OCI-M1 (cell line): ENCODE results near the gene FRMD3.

Experiments
- DNase-seq: peaks from one replicate; lab custom pipeline; 2025; lab: John Stamatoyannopoulos, UW

Gene FRMD3

DNA sequence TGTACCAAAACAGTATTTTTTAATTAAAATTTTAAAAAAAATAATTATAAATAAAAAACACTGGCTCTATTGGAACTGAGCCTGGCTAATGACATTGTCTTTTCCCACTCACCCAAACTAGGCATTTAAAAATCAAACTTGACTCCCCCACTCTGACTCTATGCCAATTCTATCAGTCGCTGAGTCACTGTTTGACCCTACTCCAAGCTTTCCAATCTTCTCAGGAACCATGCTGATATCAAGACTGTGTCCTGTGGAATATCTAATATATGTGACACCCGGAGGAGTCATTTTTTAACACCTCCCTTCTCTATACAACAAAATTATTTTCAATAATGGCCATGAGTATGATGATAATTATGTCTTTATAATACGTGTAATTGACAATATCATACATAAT lies 303.7 kb downstream of the FRMD3 start:
- DNase-seq, result no peak

DNA sequence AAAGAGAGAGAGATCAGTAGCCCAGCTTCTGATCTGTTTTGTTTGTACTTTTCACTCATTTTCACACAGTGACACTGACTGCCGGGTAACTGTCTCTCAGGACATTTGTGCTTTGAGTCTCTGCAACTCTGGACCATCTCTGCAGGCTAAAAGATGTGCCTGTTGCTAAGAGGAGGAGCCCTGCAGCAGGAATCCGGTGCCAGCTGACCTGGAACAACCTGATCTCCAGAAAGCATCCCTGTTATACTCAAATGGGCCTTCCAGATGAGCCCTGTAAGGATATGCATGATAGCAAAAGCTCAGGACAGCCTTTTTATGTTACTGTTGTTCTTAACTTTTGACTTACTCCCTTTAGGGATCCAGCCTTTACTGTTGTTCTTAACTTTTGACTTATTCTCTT lies 304.6 kb downstream of the FRMD3 start:
- DNase-seq, result no peak

DNA sequence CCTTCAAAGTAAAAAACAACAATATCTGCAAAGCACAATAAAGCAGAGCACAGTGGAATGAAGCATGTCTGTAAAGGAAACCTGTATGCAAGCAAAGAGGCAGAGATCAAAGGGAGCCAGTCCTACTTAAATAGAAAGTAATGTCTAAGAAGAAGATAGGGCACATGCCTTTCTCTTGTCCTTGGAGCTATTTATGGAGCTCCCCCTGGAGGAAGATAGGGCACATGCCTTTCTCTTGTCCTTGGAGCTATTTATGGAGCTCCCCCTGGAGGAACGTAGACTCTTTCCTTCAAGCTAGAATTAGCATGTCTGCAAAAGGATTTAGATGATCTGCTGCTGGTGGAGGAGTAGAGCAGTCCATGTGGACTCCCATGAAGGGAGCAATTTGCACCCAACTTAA lies 307.2 kb downstream of the FRMD3 start:
- DNase-seq, result peak; percentile 77

DNA sequence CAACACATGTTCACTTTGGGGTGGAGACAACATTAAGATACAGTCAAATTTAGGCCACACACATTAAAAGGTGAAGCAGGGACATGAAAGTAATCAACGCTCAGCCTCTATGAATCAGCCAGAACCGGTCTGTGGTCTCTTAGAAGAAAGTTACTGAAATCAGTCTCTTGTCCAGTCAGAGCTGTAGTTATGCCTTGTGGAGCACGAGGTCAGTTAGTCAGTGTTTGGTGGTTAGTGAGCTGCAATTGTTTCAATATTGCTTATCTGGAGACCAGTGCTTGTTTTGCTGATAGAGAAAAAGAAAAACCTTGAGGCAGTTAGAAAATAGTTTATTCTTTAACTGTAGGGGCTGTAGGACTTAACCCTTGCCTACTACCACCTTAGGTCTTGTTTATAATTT lies 317.5 kb downstream of the FRMD3 start:
- DNase-seq, result peak; percentile 76

DNA sequence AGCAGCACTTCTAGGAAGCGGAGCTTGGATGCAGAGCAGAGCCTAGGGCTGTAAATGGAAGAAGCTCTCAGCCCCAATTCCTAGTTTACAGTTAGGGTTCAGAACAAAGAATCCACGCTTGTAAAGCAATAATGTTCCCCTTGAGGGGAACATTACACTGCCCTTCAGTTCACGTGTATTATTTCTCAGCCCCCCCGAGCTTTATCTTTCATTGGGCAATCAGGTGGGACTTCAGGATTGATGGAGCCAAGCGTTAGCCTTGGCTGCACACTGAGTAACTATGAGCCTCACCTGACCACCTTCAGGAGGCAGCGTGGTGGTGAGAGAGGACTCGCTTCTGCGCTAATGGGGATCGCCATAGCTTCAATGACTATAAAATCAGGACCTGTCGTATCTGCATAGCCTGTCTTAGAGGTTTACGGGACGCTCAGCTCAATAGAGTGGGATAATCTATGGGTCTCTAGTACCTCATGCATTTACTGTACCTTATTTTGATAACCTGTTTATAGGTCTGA lies 318.2 kb downstream of the FRMD3 start:
- DNase-seq, result no peak

DNA sequence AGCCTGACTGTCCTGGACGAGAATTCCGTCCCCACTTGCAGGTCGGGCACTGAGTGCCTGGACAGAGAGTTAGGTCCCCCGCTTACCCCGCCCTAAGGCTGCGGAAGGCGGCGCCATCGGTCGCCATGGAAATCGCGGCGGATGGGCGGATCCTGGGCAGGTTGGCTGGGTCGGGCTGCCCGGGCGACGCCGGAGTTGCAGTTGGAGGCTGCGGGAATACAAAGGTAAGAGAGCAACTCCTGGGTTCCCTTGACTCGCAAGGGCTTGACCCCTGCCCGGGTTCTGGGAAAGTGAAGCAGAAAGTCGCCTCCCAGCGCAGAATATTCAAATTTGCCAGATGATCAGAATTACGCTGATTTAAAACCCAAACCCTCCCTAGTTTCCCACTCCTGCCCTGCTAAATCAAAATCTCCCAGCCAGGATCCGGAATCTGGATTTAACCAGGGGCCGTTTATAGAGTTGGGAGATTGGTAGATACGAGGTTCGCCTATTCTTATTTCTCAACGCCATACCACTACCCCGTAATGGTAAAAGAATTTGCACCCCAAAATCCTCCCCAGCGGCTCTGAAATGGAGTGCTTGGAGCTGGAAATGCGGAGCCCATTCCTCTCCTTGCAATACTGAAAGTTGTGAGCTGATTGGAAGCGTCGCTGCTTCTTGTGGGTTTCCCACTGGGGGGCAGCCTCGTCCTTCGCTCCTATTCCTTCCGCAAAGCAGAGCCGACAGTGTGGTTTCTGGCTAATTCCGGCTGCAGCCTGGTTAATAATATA lies 318.9 kb downstream of the FRMD3 start:
- DNase-seq, result peak; percentile 84

DNA sequence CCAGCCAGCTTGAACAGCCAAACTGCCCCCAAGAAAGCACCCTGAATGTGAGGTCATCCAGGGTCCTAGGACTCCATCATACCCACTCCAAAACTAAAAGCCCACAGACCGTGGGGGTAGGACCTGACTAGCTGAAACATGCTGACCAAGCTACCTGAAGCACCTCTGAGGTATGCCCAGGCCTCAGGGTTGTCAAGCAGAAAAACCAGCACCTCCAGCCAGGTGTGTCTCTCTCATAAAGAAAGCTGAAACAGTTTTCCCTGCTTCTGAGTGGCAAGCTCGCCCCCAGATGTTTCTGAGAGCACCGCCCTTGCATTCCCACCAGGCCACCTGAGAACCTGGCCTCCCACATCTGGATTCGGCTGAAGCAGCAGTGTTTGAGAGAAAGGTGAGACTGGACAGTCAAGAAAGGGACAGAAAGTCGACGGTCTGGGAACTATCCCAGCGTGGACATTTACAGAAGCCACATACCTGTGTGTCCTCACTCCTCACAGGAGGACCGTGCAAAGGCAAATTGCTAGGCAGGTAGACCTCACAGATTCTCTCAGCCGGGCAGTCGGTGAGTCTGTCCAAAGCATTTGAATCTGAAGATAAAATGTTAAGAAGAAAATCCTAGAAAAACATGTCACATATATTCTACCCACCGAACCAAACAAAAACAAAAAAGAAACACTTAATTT lies 319.6 kb downstream of the FRMD3 start:
- no peak for DNase-seq

DNA sequence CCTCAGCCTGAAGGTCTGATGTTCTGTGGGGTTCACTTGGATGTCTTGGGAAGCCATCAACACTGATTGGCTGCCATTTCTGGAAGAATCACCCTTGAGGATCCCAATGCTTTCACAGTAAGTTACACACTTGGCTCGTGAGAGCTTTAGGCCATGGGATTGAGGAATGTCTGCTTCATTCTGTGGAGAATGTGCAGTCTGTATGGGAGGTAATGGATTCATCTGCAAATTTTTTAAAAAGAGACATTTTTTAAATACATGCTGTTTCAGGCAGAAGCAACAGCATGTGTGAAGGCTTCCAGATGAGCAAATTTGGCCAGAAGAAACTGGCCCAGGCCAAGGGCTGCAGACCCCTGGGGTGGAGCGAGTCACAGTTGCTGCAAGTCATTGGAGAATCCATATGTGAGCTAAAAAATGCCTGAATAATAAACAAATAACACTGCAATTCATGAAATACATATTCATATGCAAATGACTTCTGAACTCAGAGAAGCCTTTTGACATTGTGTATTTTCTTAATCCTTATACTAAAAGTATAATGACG lies 328.9 kb downstream of the FRMD3 start:
- DNase-seq, result no peak

DNA sequence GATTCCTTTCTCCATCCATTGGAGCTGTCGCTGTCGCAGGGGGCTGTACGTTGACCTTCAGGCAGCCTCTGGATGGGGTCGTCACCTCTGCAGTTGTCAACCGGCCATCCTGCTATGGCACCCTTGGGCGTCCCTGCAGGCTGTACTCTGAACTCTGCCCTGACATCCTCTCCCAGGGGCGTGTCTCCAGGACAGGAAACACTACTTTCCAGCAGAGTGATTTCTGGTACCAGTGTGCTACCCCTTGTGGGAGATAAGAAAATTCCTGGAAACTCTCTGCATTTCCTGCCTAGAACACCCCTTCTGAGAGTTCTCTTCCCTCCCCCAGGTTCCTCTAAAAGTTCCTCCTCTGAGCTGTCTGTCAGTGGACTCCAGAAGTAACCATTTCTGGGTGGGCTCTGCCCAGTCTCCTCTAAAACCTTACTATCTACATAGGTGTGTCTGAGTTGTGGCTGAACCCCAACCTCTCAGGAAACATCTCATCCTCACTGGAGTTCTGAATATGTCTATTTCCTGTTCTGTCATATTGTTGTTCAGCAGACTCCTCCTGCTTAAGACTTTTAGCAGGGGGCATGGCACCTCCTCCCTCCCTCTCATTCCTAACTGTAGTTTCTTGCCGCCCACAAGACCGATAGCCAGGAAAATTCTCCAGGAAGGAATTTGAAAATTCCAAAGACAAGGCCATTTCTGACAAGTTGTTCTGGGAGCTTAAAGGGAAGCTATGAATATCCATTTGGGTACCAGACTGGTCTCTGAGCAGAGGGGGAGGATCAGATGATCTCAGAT lies 329.9 kb downstream of the FRMD3 start:
- peak; percentile 72 for DNase-seq

DNA sequence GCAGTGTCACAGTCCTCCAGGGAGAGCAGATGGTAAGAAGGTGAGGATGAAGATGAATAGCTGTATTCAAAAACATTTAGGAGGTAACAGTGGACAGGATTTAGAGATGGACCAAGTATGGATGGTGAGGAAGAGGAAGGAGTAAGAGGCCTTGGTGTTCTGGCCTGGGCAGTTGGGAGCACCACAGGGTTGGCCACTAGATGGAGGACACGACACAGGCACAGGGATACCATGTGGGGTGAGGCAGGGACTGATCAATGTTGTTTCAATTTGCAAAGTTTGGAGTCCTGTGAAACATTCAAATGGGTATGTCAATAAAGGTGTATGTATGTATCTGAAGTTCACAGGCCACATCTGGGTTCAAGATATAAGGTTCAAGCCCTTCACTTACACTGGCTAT lies 334.2 kb downstream of the FRMD3 start:
- DNase-seq, result no peak

DNA sequence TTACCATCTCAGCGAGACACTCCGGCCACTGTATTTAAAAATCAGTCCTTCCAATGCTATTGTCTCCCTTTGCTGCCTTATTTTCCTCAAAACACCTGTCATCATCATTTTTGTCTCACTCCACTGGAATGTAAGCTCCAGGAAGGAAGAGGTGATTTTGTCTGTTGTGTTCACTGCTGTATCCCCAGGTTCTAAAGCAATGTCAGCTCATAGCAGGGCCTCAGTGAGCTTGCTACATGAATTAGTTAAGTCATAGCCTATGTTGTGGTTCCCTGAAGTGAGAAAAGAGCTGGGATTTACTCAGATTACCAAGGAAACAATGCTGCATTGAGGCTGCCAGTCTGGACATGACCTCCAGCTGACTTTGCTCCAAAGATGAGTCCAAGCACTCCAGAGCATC lies 337.7 kb downstream of the FRMD3 start:
- no peak for DNase-seq

DNA sequence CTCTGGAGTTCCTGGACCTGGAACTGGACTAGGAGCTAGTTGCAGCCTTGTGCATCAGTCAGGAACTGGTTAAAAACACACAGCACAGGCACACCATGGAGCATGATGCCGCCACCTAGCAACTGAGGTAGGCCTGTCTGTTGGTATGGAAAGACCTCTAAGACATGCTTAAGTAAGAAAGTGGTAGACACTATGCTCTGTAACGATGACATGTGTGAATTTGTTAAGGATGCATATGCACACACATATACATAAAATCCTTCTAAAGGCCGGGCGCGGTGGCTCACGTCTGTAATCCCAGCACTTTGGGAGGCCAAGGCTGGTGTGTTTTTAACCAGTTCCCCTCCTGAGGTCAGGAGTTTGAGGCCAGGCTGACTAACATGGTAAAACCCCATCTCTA lies 338.4 kb downstream of the FRMD3 start:
- DNase-seq, result no peak

DNA sequence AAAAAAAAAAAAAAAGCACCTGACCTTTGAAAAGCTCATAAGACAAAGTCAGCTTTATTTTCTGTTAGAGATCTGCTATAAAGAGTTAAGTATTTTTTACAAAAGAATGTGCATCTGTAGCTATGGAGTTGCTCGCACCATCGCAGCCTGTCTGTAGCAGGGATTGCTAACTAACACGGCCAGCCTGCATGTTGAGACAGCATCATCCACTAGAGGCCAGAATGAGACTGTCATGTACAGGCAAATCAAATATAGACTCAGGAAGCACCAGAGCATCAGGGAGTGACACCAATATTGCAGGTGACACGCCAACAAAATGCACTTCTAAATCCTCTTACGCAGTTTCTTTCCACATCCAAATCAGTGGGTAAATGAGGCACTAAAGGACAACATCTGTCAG lies 339.0 kb downstream of the FRMD3 start:
- DNase-seq, result peak; percentile 24

DNA sequence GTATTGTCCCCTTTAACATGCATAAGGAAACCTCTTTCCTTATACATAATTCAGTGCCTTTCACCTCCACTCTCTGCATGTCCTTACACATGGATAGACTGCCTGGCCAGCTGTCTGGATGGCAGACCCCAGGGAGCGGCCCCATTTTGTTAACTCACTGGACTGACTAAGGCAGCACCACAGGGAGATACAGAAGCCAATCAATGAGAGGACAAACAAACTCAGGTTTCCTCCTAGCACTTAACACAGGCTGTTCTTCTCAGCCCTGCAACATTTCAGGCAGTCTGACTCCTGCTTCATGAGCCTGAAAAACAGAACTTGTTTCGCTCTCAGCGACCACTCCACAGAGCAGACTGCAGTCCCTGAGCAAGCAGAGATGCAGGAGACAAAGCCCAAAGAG lies 339.8 kb downstream of the FRMD3 start:
- no peak for DNase-seq

DNA sequence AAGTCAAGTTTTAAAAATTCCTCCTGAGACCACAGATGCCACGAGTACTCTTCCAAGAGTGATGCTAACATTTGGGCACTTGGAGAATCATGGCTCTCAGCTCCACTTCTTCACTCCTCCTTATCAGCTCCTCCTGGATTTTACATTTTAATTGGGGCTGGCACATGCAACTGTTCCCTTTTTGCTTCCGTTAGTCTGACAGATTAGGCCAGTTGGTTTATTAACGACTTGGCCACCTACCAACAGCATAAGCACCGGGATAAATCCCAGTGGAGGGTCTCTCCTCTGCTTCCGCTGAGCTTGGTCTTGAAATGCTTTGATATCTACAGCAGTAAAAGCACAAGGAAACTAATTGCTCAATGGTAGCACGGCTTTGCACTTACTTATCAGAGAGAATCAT lies 340.6 kb downstream of the FRMD3 start:
- no peak for DNase-seq

DNA sequence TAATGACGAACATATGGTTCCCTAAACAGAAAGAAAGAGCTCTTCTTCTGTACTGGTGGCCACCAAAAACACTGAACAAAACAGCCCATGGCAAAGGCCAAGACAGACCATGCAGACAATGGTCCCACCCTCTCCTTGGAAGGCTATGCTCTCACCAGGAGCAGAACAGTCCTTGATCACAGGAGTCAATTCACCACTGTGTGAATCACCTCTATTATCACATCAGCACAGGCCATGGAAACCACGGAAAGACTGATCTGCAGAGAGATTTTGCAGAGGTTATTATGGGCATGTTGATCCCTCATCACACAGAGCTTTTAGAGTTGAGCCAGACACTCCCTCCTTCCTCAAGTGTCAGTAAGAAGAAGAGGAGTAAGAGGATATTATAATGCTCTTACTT lies 341.3 kb downstream of the FRMD3 start:
- no peak for DNase-seq
